H1 (cell line): ENCODE measurements around the gene EPHA2.

Experiments
- BACH1 ChIP-seq: IDR thresholded peaks from 2 replicates; pipeline ENCODE4 v1.6.1; 2012; ENCODE audit warnings: low read length, improper control_type of control experiment
- EZH2 ChIP-seq: fragments of 200-600 bp; sonication (generic); IDR thresholded peaks from 2 replicates; pipeline ENCODE4 v1.7.1; 2012; ENCODE audit warnings: low read depth, mild to moderate bottlenecking, moderate library complexity, low read length, inconsistent platforms; ENCODE audit not compliant: severe bottlenecking
- GABPA ChIP-seq: IDR thresholded peaks from 2 replicates; pipeline ENCODE4 v1.6.1; 2011; ENCODE audit warnings: mild to moderate bottlenecking, low read length, moderate library complexity, borderline replicate concordance; ENCODE audit not compliant: insufficient read depth
- PHF8 ChIP-seq: fragments of 200-600 bp; sonication (generic); conservative IDR thresholded peaks from 2 replicates; pipeline ENCODE4 v1.7.1; 2012; ENCODE audit warnings: low read depth, mild to moderate bottlenecking, inconsistent platforms, low read length, moderate library complexity
- SP2 ChIP-seq: IDR thresholded peaks from 2 replicates; pipeline ENCODE4 v1.6.1; 2012; ENCODE audit warnings: mild to moderate bottlenecking, low read length, inconsistent platforms
- TF ChIP-seq, protein P1 (sequence below): IDR thresholded peaks from 2 replicates; pipeline ENCODE4 v1.6.1; 2011; ENCODE audit warnings: low read length, improper control_type of control experiment
- TF ChIP-seq, protein P2 (sequence below), 3 experiments: IDR thresholded peaks; 1 replicate in 2 of 3; 2 replicates in 1 of 3; pipeline versions ENCODE4 v1.5.1 to v1.6.1; 2011; ENCODE audit warnings: low read length in 3 of 3, mild to moderate bottlenecking in 3 of 3, inconsistent platforms in 2 of 3, low read depth in 1 of 3, moderate library complexity in 1 of 3; ENCODE audit not compliant: insufficient read depth in 1 of 3; ENCODE audit errors: control extremely low read depth in 1 of 3
- TF ChIP-seq, protein P3 (sequence below): IDR thresholded peaks from 2 replicates; pipeline ENCODE4 v1.6.1; 2012; ENCODE audit warnings: low read length, inconsistent platforms
- TF ChIP-seq, protein P4 (sequence below): IDR thresholded peaks from 2 replicates; pipeline ENCODE4 v1.6.1; 2011; ENCODE audit warnings: low read depth, mild to moderate bottlenecking, low read length; ENCODE audit not compliant: insufficient read depth

DNA sequence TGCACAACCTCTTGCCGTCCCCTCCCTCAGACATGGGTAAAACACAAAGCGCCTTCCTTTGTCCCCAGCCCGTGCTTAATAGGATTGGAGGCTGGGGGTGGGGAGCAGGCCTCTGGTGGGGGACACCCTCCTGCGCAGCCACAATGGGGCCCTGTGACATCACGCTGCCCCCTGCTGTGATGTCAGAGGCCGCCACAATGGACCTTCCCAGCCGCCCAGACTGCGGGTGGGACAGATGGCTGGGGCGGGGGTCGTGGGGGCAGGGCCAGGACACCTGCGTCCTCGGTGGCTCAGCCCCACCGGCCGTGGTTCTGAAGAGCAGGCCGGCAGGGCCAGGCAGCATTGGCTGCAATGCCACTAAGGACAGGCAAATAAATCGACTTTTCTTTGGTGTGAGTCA lies 39.9 kb downstream of the EPHA2 start:
- no peak for TF ChIP-seq PHF8
- TF ChIP-seq, protein P1, sequence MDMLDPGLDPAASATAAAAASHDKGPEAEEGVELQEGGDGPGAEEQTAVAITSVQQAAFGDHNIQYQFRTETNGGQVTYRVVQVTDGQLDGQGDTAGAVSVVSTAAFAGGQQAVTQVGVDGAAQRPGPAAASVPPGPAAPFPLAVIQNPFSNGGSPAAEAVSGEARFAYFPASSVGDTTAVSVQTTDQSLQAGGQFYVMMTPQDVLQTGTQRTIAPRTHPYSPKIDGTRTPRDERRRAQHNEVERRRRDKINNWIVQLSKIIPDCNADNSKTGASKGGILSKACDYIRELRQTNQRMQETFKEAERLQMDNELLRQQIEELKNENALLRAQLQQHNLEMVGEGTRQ, result no peak
- TF ChIP-seq BACH1, result no peak
- no peak for TF ChIP-seq EZH2
- TF ChIP-seq, protein P2, sequence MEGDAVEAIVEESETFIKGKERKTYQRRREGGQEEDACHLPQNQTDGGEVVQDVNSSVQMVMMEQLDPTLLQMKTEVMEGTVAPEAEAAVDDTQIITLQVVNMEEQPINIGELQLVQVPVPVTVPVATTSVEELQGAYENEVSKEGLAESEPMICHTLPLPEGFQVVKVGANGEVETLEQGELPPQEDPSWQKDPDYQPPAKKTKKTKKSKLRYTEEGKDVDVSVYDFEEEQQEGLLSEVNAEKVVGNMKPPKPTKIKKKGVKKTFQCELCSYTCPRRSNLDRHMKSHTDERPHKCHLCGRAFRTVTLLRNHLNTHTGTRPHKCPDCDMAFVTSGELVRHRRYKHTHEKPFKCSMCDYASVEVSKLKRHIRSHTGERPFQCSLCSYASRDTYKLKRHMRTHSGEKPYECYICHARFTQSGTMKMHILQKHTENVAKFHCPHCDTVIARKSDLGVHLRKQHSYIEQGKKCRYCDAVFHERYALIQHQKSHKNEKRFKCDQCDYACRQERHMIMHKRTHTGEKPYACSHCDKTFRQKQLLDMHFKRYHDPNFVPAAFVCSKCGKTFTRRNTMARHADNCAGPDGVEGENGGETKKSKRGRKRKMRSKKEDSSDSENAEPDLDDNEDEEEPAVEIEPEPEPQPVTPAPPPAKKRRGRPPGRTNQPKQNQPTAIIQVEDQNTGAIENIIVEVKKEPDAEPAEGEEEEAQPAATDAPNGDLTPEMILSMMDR (IDR thresholded peaks at IDR 0.05; ENCODE audit: control extremely low read depth in 1 of 3, insufficient read depth in 1 of 3, low read depth in 1 of 3, low read length in 3 of 3), result no peak
- no peak for TF ChIP-seq SP2
- no peak for TF ChIP-seq GABPA
- TF ChIP-seq, protein P3, sequence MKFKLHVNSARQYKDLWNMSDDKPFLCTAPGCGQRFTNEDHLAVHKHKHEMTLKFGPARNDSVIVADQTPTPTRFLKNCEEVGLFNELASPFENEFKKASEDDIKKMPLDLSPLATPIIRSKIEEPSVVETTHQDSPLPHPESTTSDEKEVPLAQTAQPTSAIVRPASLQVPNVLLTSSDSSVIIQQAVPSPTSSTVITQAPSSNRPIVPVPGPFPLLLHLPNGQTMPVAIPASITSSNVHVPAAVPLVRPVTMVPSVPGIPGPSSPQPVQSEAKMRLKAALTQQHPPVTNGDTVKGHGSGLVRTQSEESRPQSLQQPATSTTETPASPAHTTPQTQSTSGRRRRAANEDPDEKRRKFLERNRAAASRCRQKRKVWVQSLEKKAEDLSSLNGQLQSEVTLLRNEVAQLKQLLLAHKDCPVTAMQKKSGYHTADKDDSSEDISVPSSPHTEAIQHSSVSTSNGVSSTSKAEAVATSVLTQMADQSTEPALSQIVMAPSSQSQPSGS, result peak; percentile 71; the same call in 1 of the 2 replicates
- TF ChIP-seq, protein P4, sequence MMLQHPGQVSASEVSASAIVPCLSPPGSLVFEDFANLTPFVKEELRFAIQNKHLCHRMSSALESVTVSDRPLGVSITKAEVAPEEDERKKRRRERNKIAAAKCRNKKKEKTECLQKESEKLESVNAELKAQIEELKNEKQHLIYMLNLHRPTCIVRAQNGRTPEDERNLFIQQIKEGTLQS, result no peak
